ENCODE measurements around the gene SLC25A26.

The SLC25A26 gene

DNA sequence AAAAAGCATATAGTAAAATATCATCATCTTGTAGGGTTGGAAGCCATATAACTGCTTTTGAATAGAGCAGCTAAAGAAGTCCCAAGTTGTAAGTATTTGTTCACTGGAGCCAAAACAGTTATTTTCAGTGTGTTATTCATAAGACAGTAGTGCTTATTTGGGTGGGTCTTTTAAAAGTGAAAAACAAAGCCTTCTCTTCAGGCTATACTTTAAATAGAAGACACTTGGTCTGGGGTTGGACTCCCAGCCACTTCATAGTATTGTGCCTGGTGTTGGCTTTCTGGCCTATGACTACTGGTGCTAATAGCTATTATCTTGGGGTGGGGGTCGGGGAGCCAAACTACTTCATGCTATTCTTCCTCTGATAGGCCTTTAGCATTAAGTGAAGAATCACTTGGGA lies 135.2 kb downstream of the SLC25A26 start:
- POLR2A ChIA-PET, result no interaction called here
- no peak overlapping the region for H3K4me3 ChIP-seq (ENCODE audit: low read depth, low read length)
- CTCF ChIA-PET, result interaction anchor here (0.7 to 1.2 kb wide), 2 partner anchors 22 to 52 kb away, joined by 3 read pairs; no protein-coding TSS in a partner anchor
- no peak for DNase-seq (ENCODE audit: low read depth, low spot score)
- TF ChIP-seq, protein P1, sequence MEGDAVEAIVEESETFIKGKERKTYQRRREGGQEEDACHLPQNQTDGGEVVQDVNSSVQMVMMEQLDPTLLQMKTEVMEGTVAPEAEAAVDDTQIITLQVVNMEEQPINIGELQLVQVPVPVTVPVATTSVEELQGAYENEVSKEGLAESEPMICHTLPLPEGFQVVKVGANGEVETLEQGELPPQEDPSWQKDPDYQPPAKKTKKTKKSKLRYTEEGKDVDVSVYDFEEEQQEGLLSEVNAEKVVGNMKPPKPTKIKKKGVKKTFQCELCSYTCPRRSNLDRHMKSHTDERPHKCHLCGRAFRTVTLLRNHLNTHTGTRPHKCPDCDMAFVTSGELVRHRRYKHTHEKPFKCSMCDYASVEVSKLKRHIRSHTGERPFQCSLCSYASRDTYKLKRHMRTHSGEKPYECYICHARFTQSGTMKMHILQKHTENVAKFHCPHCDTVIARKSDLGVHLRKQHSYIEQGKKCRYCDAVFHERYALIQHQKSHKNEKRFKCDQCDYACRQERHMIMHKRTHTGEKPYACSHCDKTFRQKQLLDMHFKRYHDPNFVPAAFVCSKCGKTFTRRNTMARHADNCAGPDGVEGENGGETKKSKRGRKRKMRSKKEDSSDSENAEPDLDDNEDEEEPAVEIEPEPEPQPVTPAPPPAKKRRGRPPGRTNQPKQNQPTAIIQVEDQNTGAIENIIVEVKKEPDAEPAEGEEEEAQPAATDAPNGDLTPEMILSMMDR (IDR thresholded peaks at IDR 0.05; ENCODE audit: insufficient read depth, low read length, missing control alignments), result no peak

DNA sequence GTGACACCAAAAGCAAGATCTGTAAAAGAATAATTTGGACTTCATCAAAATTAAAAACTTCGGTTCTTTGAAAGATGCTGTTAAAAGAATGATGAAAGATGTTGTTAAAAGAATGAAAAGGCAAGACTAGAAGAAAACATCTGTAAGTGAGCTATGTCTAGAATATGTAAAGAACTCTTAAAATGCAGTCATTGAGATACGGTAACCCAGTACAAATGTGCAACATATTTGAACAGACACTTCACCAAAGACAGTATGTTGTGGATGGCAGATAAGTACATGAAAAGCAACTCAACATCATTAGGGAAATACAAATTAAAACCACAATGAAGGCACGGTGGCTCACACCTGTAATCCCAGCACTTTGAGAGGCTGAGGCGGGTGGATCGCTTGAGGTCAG lies 140.6 kb downstream of the SLC25A26 start:
- CTCF ChIA-PET, result interaction anchor here (1.5 kb wide), 1 partner anchor 84 kb away, joined by 3 read pairs; no protein-coding TSS in a partner anchor
- TF ChIP-seq, protein P1 (IDR thresholded peaks at IDR 0.05; ENCODE audit: insufficient read depth, low read length, missing control alignments), result no peak
- DNase-seq (ENCODE audit: low read depth, low spot score), result no peak
- POLR2A ChIA-PET, result no interaction called here
- H3K4me3 ChIP-seq (ENCODE audit: low read depth, low read length), result no peak overlapping the region

DNA sequence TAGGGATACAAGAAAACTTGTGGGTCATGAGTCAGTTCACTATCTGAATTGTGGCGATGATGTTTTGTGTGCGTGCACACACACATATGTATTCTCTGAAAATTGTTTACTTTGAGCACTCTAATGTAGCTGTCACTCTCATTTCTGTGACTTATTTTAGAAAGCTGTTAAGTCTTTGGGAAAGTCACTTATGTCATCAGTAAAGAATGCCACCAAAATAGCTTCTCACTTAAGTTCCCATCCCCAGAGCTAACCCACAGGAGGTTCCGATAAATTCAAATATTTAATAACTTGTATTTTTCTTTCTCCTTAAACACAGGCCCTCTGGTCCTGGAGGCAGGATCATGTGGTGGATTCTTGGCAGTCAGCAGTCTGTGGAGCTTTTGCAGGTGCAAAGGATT lies 141.7 kb downstream of the SLC25A26 start:
- ChIA-PET POLR2A (interaction anchor here (0.7 kb wide), 1 partner anchor 32 kb away, joined by 3 read pairs; no protein-coding TSS in a partner anchor), CTCF (interaction anchor here (0.8 to 1.5 kb wide), 2 partner anchors 15 to 86 kb away, joined by 3 to 4 read pairs; no protein-coding TSS in a partner anchor)
- TF ChIP-seq, protein P1 (IDR thresholded peaks at IDR 0.05; ENCODE audit: insufficient read depth, low read length, missing control alignments), result no peak
- no peak overlapping the region for H3K4me3 ChIP-seq (ENCODE audit: low read depth, low read length)
- peak; percentile 60 for DNase-seq (ENCODE audit: low read depth, low spot score)

DNA sequence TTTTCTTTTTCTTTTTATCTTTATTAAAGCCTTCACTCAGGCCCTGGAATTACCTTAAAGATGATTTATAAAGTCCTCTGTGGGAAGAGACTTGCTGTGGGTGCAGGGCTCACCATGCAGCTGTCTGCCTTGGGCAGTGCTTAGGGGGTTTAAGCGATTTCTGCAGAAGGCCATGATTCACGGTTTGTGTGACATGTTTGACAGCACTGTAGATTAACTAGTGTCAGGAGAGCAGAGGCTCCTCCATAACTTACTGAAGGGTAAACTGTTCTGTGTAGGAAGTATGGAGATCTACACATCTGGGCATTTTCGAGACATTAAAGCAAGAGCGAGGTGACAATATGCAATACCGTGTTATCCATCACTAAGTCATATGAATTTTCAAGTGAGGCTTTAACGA lies 142.3 kb downstream of the SLC25A26 start:
- no peak overlapping the region for H3K4me3 ChIP-seq (ENCODE audit: low read depth, low read length)
- TF ChIP-seq, protein P1 (IDR thresholded peaks at IDR 0.05; ENCODE audit: insufficient read depth, low read length, missing control alignments), result no peak
- DNase-seq (ENCODE audit: low read depth, low spot score), result no peak
- POLR2A ChIA-PET, result interaction anchor here (0.7 kb wide), 1 partner anchor 31 kb away, joined by 3 read pairs; no protein-coding TSS in a partner anchor
- CTCF ChIA-PET, result interaction anchor here (1.8 kb wide), 1 partner anchor 15 kb away, joined by 8 read pairs; no protein-coding TSS in a partner anchor

DNA sequence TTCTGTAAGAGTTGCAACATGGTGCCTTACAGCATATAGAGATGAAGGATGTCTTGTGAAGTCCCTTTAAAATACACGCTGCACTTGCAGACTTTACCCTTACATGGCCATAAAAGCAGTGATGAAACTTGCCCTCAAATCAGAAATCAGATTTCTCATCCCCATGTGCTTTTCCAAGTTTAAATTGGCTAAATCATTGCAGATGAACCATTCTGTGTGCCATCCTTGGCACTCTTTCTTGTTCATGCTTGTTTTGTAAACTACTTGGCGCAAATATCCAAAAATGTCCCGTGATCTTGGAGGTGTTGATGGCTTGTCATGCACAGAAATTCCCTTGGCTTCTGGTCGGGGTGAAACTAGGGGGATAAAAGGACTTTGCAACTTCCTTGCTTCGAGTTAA lies 144.3 kb downstream of the SLC25A26 start:
- DNase-seq (ENCODE audit: low read depth, low spot score), result no peak
- CTCF ChIA-PET, result interaction anchor here (1.0 to 1.8 kb wide), 2 partner anchors 13 to 43 kb away, joined by 3 to 8 read pairs; no protein-coding TSS in a partner anchor
- no peak overlapping the region for H3K4me3 ChIP-seq (ENCODE audit: low read depth, low read length)
- TF ChIP-seq, protein P1 (IDR thresholded peaks at IDR 0.05; ENCODE audit: insufficient read depth, low read length, missing control alignments), result no peak
- POLR2A ChIA-PET, result no interaction called here

DNA sequence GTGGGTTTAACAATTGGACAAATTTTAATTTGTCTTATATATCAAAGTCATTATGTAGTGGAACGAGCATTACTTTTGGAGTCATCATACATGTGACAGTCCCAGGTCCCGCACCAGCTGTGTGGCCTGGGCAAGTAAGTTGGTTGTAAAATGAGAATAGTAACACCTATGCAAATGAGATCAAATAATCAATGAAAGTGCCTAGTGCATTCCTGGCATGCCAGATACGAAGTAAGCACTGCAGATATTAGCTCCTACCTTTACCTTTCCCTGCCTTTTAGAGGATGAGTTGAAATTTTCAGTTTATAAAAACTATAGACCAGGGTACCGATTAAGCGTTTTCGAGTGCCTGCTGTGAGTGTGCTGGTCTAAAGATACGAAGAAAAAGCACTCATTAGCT lies 145.9 kb downstream of the SLC25A26 start:
- TF ChIP-seq, protein P1 (IDR thresholded peaks at IDR 0.05; ENCODE audit: insufficient read depth, low read length, missing control alignments), result no peak
- no peak for DNase-seq (ENCODE audit: low read depth, low spot score)
- H3K4me3 ChIP-seq (ENCODE audit: low read depth, low read length), result no peak overlapping the region
- ChIA-PET CTCF (interaction anchor here (0.9 to 3.2 kb wide), 3 partner anchors 11 to 90 kb away, joined by 4 to 19 read pairs (median 4); no protein-coding TSS in a partner anchor), POLR2A (no interaction called here)
